Keratinocyte (primary cell): ENCODE data around the gene PLEKHH2. TPM values are rescaled to one million over a fixed set of nuclear protein-coding genes. Genes with fewer than 3 reads are reported as not detected.
"Not testable (repeated sequence)": the region's sequence is repeated elsewhere in the genome, so short reads cannot be mapped to it uniquely, and the experiment has no call there.

Experiments
- DNase-seq: peaks from one replicate; pipeline ENCODE4 v3.0.0-alpha.2; 2011; ENCODE audit warnings: low read depth, missing footprints, low spot score
- FAIRE-seq: peaks from 2 replicates; lab custom pipeline; 2011; peaks lifted over from hg19 to GRCh38; lab: Jason Lieb, UNC
- H2AFZ ChIP-seq: 2 replicates; pipeline ENCODE4 v1.6.0; 2012; ENCODE audit warnings: low read length, control low read depth, inconsistent platforms; ENCODE audit not compliant: control insufficient read depth
- H3K27ac ChIP-seq: 2 replicates; pipeline ENCODE4 v1.5.1; 2011; ENCODE audit warnings: low read length; ENCODE audit not compliant: control insufficient read depth, insufficient read depth
- H3K27me3 ChIP-seq: 3 replicates; pipeline ENCODE4 v1.6.0; 2011; ENCODE audit warnings: low read length; ENCODE audit not compliant: control insufficient read depth, insufficient read depth; ENCODE audit errors: extremely low read depth
- H3K36me3 ChIP-seq, 2 experiments: 2 replicates in 1 of 2; 3 replicates in 1 of 2; pipeline ENCODE4 v1.5.1; 2011; ENCODE audit warnings: low read length in 2 of 2, mild to moderate bottlenecking in 1 of 2; ENCODE audit not compliant: control insufficient read depth in 2 of 2, insufficient read depth in 2 of 2; ENCODE audit errors: extremely low read depth in 1 of 2
- H3K4me1 ChIP-seq: 3 replicates; pipeline ENCODE4 v1.5.1; 2011; ENCODE audit warnings: low read length; ENCODE audit not compliant: control insufficient read depth, insufficient read depth; ENCODE audit errors: extremely low read depth
- H3K4me2 ChIP-seq: 3 replicates; pipeline ENCODE4 v1.6.0; 2011; ENCODE audit warnings: low read depth, low read length; ENCODE audit not compliant: control insufficient read depth, insufficient read depth; ENCODE audit errors: extremely low read depth
- H3K4me3 ChIP-seq, 3 experiments: fragments of 200-600 bp in 1 of 3; sonication (generic) in 1 of 3; 2 replicates in 2 of 3; 3 replicates in 1 of 3; pipeline ENCODE4 v1.5.1; 2011 to 2016; ENCODE audit warnings: low read length in 3 of 3, mild to moderate bottlenecking in 3 of 3, control low read depth in 2 of 3, inconsistent platforms in 1 of 3, low read depth in 1 of 3, mixed read lengths in 1 of 3, mixed run types in 1 of 3, moderate library complexity in 1 of 3; ENCODE audit not compliant: control insufficient read depth in 2 of 3, insufficient read depth in 2 of 3; ENCODE audit errors: extremely low read depth in 1 of 3
- H3K79me2 ChIP-seq: 2 replicates; pipeline ENCODE4 v1.6.0; 2012; ENCODE audit warnings: low read length; ENCODE audit not compliant: control insufficient read depth, insufficient read depth
- H3K9ac ChIP-seq: 3 replicates; pipeline ENCODE4 v1.6.0; 2011; ENCODE audit warnings: low read length; ENCODE audit not compliant: control insufficient read depth, insufficient read depth; ENCODE audit errors: extremely low read depth
- H3K9me1 ChIP-seq: 3 replicates; pipeline ENCODE4 v1.6.0; 2011; ENCODE audit warnings: low read length; ENCODE audit not compliant: control insufficient read depth, insufficient read depth; ENCODE audit errors: extremely low read depth
- H3K9me3 ChIP-seq: 2 replicates; pipeline ENCODE4 v1.5.1; 2012; ENCODE audit warnings: low read depth, low read length; ENCODE audit not compliant: control insufficient read depth
- H4K20me1 ChIP-seq: 3 replicates; pipeline ENCODE4 v1.6.0; 2011; ENCODE audit warnings: low read length; ENCODE audit not compliant: control insufficient read depth, insufficient read depth; ENCODE audit errors: extremely low read depth
- CTCF ChIP-seq, 3 experiments: IDR thresholded peaks in 1 of 3; conservative IDR thresholded peaks in 1 of 3; optimal IDR thresholded peaks in 1 of 3; 2 replicates in 2 of 3; 3 replicates in 1 of 3; pipeline versions ENCODE3 to v1.5.1; 2011; ENCODE audit warnings: low read length in 3 of 3, mild to moderate bottlenecking in 3 of 3, moderate library complexity in 2 of 3, control low read depth in 1 of 3, inconsistent platforms in 1 of 3; ENCODE audit not compliant: insufficient read depth in 2 of 3; ENCODE audit errors: extremely low read depth in 1 of 3
- EZH2 ChIP-seq: IDR thresholded peaks from one replicate; pipeline ENCODE4 v1.6.1; 2012; ENCODE audit warnings: inconsistent platforms, mild to moderate bottlenecking, low read length, moderate library complexity
- dilution Hi-C: fragments of 300-500 bp; cut with MboI; formaldehyde crosslinking; loops from one replicate; pipeline ENCODE4 v1.7.0; 2020; ENCODE audit warnings: low sequenced_read_pairs; ENCODE audit not compliant: extremely low pct_ligation_motif_present
- polyA plus RNA-seq, 5 experiments: library from polyadenylated mRNA; depleted of rRNA in 3 of 5; stranded (reverse) in 3 of 5; stranded (forward) in 1 of 5; unstranded in 1 of 5; fragments of >200 nt; gene quantifications; 1 replicate in 1 of 5; 2 replicates in 3 of 5; 3 replicates in 1 of 5; pipeline versions ENCODE4 v1.2.1 to v1.2.3, GENCODE V29; 2011 to 2012; ENCODE audit warnings: missing spikeins in 2 of 5, low read depth in 1 of 5, low replicate concordance in 1 of 5

PLEKHH2 gene
- polyA plus RNA-seq, 1 donor (not counting 4 experiments of a cell fraction or from before 2014, with no cell fraction given), result 1.3 TPM

DNA sequence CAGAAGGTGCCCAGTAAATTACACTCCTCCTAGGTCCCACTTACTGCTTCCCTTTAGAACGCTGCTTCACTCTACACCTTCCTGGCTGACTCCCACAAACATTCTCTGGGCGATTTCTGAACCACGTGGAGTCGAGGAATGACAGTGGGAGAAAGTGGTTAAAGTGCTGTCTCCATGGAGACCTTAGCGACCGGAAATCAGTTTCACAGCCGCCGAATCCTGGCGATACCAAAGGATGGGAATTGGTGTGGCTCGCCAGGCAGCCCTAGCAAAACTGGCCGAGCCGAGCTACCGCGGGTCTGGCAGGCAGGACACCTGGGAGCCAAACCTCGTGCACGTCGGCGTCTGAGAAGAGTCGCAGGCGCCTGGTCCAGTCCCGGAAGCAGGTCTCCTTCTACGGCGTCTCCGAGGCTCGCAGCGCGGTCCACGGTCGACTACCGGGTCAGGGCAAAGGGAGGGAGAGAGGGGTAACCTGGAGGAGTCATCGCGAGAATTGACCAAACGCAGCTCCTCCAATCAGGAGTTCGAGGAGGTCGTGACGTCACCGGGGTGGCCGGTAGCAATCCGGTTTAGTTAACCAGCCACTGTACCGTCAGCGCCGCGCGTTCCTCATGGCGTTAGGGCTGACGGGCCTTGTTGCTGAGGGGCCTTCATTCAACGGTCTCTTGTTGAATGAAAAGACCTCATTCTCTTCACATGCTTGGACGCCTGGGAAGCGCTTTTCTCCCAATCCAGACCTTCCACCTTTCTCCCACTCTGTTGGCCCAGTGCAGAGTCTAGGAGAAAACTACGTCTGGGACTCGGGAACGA lies 41.3 kb upstream of the PLEKHH2 start, which contains the start of gene THADA:
Gene THADA, minus strand, starts transcription at position 436 of the 810 bp plus-strand sequence. CDS start 3,646 bp downstream, outside the sequence.
- peaks cover 8% of the 10 kb centered on the region for H3K4me1 ChIP-seq
- H3K27ac ChIP-seq, result peak within 1 kb of the TSS; percentile 95
- peak within 1 kb of the TSS; percentile 100 for H3K4me2 ChIP-seq
- H3K36me3 ChIP-seq, result peaks cover 0 to 4% of the 10 kb centered on the region in 2 experiments
- no peaks in the 10 kb centered on the region for H3K9me3 ChIP-seq
- peak within 1 kb of the TSS; percentile 95 for H3K9ac ChIP-seq
- peak within 1 kb of the TSS; percentile 93 for H2AFZ ChIP-seq
- peaks cover 20% of the 10 kb centered on the region for H3K79me2 ChIP-seq
- H3K27me3 ChIP-seq, result no peaks in the 10 kb centered on the region
- no peaks in the 10 kb centered on the region for H4K20me1 ChIP-seq
- no peak for TF ChIP-seq EZH2
- no peak for TF ChIP-seq CTCF (optimal IDR thresholded peaks at IDR 0.05 in 1 of 3, IDR thresholded peaks at IDR 0.05 in 1 of 3, conservative IDR thresholded peaks at IDR 0.05 in 1 of 3; ENCODE audit: extremely low read depth in 1 of 3, insufficient read depth in 2 of 3, low read length in 3 of 3)
- DNase-seq, result peak; percentile 87
- H3K9me1 ChIP-seq, result no peaks in the 10 kb centered on the region
- dilution Hi-C loops, result no loop called here
- H3K4me3 ChIP-seq, result peak within 1 kb of the TSS; percentile 73 to 97 (median 92)
- peak; percentile 83 for FAIRE-seq

DNA sequence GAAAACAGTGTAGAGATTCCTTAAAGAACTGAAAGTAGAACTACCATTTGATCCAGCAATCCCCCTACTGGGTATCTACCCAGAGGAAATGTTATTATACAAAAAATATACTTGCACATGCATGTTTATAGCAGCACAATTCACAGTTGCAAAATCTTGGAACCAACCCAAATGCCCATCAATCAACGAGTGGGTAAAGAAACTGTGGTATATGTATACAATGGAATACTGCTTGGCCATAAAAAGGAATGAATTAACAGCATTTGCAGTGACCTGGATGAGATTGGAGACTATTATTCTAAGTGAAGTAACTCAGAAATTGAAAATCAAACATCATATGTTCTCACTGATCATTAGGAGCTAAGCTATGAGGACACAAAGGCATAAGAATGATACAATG lies 36.5 kb upstream of the PLEKHH2 start:
- H3K27me3 ChIP-seq, H3K79me2 ChIP-seq, H3K9ac ChIP-seq, H3K36me3 ChIP-seq, H2AFZ ChIP-seq, H3K9me1 ChIP-seq, FAIRE-seq, H3K27ac ChIP-seq, H4K20me1 ChIP-seq, H3K4me2 ChIP-seq, H3K4me1 ChIP-seq, H3K9me3 ChIP-seq, dilution Hi-C loops, DNase-seq, H3K4me3 ChIP-seq: not testable (repeated sequence)
